ENCODE results near the gene ATG16L2.

GRCh38 chr11:72805216-72805615 is 9.0 kb upstream of the ATG16L2 start:
- no peak for TF ChIP-seq CTCF (IDR thresholded peaks at IDR 0.05)
- no peak for TF ChIP-seq POLR2A (IDR thresholded peaks at IDR 0.05)
